ENCODE measurements around the gene PHLPP1.

PHLPP1 gene

DNA sequence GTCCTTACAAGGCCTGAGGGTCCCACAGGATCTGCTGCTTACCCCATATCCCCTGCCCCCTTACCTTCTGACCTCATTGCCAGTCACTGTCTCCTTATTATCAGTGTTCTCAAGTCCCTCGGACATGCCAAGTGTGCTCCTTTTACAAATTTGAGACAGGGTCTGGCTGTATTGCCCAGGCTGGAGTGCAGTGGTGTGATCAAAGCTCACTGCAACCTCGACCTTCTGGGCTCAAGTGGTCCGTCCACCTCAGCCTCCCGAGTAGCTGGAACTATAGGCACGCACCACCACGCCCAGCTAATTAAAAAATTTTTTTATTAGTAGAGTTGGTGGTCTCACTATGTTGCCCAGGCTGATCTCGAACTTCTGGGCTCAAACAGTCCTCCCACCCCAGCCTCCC is 141.0 kb downstream of the PHLPP1 start:
- DNase-seq: no peak

DNA sequence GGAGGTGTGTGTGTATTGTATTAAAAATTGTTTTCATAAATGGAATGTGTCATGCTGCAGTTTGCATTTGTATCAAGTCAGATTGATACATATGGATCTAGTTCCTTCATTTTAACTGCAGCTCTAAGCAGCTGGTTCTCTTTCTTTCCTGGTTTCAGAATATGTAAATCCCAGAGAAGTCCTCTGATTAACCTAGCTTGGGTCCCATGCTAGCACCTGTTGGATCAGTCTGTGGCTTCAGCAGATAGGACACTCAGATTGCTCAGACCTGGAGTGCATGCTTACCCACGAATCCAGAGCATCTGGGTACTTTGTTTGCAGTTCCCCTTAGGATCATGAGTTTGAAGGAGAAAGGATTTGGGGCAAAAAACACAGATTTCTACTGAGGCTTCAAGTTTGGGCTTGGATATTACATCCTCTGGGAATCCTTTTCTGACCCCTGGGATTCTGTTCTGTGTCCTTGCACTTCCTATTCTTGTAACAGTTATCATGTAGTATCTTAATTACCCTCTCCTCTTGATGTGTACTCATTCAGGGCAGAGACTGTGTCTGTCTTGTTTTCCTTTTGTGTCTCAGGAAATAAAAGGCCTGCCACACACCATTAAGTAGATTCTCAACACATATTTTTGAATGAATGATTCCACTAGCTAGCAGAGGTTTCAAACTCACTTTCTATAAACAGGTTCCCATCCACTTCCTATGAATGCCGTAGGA is 142.1 kb downstream of the PHLPP1 start:
- DNase-seq: no peak

DNA sequence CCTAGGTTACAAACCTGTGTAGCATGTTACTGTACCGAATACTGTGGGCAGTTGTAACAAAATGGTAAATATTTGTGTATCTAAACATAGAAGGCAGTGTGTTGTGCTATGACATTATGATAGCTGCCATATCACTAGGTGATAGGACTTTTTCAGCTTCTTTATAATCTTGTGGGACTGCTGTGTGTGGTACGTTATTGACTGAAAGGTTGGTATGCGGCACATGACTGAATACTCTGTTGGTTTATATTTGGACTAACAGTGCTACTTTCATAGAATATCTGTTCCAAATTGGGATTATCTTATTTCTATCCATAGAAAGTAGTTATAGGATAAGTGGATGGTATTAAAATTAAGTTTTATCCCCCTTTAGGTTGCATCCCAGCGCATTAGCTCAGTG is 144.7 kb downstream of the PHLPP1 start:
- no peak for DNase-seq

GRCh38 chr18:62862466-62862865 is 147.1 kb downstream of the PHLPP1 start:
- no peak for DNase-seq

DNA sequence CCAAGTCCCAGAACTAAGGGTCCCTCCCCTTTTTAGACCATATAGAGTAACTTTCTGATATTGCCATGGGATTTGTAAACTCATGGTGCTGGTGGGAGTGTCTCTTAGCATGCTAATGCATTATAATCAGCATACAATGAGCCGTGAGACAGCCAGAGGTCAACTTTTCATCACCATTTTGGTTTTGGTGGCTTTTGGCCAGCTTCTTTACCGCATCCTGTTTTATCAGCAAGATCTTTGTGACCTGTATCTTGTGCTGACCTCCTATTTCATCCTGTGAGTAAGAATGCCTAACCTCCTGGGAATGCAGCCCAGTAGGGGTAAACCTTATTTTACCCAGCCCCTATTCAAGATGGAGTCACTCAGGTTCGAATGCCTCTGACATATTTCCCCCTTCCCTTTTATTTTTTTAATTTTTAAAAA is 148.2 kb downstream of the PHLPP1 start:
- no peak for DNase-seq

GRCh38 chr18:62865498-62865897 is 150.2 kb downstream of the PHLPP1 start:
- no peak for DNase-seq

DNA sequence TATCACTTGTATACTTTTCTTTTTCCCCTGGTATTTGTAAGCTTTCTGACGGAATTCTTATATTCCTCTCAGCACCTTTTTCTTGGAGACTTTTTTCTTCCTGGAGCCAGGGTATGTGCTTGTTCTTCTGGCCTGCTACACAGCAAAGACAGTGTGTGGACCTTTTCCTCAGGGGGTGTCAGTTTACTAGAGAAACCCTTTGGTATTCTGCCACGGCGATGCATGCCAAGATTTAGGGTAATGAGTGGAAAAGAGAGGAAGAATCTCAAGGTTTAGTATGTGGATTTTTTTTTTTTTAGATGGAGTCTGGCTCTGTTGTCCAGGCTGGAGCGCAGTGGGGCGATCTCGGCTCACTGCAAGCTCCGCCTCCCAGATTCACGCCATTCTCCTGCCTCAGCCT is 152.2 kb downstream of the PHLPP1 start:
- no peak for DNase-seq

- DNase-seq: no peak
Measured at GRCh38 chr18:62868645-62869044, 153.3 kb downstream of the PHLPP1 start.

- DNase-seq: no peak
Measured at GRCh38 chr18:62870643-62871042, 155.3 kb downstream of the PHLPP1 start.

DNA sequence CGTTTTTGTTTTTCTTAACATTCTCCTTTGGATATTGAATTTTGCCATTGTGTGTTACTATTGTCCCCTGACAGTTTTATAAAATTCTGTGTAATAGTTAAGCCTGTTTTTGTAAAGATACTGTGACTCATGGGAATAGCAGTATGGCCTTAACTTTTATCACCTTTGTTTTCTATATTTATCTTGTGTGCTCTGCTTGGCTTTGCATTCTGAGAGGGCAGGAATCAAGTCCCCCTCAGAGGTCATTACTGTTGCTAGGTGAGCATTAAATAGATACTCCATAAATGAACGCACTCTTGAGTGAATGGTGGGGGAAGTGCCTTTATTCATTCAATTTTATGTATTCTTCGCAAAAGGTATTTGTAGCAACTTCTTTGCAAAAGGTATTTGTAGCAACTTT is 160.0 kb downstream of the PHLPP1 start:
- DNase-seq: no peak

- no peak for DNase-seq
Measured at GRCh38 chr18:62876111-62876510, 160.8 kb downstream of the PHLPP1 start.

GRCh38 chr18:62876828-62877227 is 161.5 kb downstream of the PHLPP1 start:
- DNase-seq: no peak

DNA sequence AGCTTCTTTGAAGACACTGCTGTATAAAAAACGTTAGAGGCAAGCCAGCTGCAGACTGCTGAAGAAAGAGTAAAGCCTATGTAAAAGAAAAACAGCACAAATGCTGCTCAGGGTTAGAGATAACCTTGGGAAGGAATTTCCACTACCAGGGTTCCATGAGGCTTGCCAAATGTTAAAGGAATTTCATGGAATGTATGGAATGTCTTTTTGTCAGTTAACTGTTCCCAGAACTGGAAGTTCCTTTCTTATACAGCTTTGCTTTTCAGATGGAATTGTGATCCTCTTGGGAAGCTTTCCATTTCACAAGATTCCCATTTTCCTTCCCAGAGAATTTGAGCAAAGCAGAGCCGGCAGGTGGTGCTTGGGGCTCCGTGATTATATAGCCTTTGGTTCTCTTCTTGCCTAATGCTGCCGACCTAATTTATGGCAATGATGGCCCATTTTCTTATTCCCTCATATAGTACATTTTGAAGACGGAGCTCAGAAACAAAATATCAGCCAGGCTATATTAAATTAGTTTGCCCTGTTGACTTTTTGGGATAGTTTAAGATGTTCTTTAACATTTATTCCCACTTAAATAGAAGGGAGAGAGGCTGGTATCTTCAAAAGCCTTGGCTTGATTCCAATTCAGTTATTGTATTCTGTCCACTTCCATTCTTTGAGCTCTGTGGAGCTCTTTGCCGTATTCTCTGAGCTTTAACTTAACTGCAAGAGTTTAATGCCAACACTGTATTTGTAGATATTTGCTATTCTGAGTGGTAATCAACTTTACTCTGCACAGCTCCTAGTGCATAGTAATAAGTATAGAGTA is 162.3 kb downstream of the PHLPP1 start:
- no peak for DNase-seq

DNA sequence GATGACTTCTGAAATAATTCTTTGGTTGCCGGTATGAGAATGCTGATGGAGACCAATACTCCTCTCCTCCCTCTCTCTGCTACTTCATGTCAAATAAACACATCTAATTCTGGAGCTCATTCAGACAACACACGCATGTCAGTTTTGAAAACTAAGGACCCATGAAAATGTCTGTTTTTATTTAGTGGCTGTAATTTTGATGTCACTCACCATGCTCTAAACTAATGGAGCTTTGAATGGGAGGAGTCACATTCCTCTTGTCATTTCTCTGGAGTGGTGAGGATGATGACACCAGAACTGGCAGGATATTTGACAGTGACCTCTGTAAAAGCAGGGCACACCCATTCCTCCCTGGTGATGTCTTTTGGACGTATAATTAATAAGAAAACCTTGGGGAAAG is 163.0 kb downstream of the PHLPP1 start:
- no peak for DNase-seq

DNA sequence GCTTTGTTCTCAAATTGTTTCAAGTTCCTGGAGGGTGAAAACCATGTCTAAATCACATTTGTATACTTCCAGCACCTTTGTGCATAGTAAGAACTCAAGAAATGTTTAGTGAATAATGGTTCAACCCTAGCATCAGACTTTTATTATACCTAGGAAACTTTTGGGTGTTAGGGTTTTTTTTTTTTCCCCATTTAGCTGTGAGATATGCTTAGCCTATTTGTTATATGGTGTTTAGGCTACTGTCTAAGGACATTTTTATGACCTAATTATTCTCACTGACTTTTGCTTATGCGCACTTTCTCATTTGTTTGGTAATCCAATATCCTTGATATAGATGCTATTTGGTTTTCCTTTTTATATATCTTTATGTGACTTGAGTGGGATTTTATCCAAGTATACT is 164.7 kb downstream of the PHLPP1 start:
- no peak for DNase-seq

DNA sequence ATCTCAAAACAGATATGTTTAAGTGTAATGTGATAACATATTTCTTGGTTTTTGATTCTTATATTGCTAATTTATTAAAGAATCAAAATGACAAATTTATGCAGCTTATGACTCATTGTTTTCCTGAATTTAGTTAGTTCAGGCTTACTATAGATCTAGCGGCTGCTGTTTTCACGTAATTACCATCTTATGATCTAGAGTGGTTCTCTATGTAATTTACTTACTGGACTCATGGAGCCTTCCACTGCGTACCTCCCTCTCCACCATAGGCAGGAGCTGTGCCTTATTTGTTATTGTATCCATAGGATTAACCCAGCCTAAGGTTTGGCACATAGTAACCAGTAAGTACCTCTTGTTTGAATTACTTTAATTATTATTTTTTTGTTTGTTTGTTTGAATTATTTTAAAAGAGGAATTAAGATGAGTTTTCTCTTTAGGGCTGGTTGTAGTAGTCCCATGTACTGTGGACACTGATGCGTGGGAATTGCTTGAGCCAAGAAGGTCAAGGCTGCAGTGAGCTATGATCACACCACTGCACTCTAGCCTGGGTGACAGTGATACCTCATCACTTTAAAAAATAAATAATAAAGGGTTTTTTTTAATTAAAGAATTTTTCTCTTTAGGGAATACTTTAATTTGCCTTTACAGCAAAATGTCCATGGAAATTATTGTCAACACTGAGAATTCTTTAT is 165.5 kb downstream of the PHLPP1 start:
- DNase-seq: no peak

DNA sequence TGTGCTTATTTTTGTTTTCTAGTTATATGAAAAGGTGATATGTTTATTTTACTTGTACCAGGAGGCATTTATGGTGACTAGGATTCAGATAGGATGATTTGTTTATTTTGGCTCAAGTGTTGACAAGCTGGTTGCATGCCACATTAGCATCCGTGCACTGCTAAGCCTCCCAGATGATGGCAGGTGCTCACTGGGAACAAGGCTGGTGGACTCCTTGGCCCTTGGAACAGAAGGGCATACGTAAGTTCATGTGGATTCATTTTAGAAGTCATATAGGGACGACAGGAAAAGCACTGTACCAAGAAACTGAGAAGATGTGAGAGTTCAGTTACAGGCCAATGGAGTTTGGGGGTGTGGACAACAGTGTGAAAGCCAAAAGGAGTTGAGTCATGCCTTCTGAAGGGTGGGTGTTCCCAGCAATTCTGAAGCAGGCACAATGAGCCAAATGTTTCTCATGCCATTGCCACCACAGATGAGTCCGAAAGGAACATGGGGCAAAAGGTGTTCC is 166.2 kb downstream of the PHLPP1 start:
- DNase-seq: no peak

GRCh38 chr18:62883937-62884735 is 168.8 kb downstream of the PHLPP1 start:
- DNase-seq: no peak

DNA sequence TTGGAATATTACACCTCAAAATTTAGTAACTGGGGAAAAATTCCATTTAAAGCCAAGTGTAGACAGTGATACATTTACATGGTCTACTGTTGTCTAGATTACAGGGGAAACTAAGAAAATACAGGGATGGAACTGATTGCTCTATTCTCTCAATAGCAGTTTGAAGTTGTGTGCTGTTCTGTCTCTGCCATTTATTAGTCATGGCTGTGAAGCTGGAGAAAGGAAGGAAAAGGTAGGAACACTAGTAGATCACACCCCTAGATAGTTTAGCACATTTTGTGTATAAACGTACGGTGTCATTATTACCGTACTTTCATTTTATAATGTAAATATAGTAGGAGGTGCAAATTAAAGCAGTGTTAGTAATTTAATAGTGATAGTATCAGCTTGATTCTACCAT is 170.5 kb downstream of the PHLPP1 start:
- no peak for DNase-seq

DNA sequence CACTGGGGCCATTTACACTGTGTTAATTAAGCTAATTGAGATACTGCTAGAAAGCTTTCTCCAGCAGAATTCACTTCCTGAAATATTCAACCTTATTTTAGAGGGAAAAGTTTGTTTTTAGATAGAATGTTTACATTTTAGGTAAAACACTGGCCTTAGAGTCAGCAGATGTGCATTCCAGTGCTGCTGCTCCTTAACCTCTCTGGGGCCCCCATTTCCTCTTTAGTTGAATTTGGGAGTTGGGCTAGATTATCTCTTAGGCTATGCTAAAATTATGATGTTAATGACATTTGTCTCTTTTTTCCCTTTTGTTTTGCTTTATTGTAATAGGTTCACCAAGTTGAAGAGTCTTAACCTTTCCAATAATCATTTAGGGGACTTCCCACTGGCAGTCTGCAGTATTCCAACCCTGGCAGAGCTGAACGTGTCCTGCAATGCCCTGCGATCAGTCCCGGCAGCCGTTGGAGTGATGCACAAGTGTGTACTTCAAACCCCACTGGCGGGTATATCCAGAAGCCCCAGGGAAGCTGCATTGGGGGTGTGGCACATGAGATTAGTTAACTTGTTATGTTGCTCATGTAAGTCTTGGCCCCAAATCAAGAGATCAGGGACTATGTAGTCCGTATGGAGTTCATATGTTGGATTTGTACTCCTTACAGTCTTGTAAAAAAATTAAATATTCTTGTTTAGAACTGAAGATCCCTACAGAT is 179.5 kb downstream of the PHLPP1 start:
- DNase-seq: no peak

DNA sequence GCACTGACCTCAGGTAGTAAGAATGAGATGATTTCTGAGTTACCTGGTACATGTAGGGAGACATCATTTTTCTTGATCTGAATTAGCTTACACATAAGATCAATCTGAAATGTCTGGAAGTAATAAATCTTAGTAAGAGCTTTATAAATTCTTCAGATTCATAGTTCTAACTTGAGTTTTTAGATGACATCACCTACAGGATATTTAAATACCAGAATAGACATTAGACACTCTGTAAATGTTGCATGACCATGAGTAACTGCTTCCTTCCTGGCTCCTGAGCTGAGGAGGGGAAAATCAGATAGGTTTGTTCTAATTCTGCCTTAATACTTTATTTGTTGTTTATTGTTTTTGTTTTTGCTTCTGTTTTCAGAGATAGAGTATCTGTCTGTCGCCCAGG is 181.8 kb downstream of the PHLPP1 start:
- no peak for DNase-seq

DNA sequence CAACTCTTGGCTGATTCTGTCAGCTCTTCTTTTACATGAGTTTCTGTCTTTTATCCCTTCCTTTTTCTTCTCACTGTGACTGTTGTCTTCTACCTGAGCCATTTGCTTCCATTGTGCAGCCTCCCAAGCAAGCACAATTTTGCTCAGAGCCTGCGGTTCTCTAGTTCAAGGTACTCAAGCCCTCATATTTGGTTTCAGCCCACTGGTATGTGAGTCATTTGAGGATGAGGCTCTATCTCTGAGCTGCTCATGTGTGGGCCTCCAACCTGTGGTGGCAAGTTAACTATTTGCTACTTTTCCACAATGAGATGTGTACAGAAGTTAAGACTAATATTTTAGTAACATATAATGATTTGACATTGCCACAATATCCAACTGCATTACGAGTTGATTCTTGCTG is 183.0 kb downstream of the PHLPP1 start:
- DNase-seq: no peak
